Lower lobe of right lung (tissue), 2 donors: ENCODE results near the gene DIS3L2. TPM values are rescaled to one million over a fixed set of nuclear protein-coding genes. Genes with fewer than 3 reads are reported as not detected.
A peak's percentile ranks its signal among the peaks of the same experiment; 100 is the strongest.

Source experiments
- ATAC-seq, 2 donors: fragments of 200-7000 bp; cut with Tn5 transposase; one replicate each; pipeline ENCODE4 v1.9.1; 2020 to 2022; ENCODE audit warnings: mild to moderate bottlenecking in 2 of 2, moderate library complexity in 2 of 2
- DNase-seq: peaks from one replicate; pipeline ENCODE4 v3.0.0-alpha.2; 2020
- H3K27ac ChIP-seq: fragments of 200-600 bp; one replicate; pipeline ENCODE4 v1.8.0; 2022
- H3K27me3 ChIP-seq: fragments of 200-600 bp; one replicate; pipeline ENCODE4 v1.8.0; 2022; ENCODE audit warnings: low read depth
- H3K36me3 ChIP-seq: fragments of 200-600 bp; one replicate; pipeline ENCODE4 v1.8.0; 2022; ENCODE audit warnings: mild to moderate bottlenecking
- H3K4me1 ChIP-seq: fragments of 200-600 bp; one replicate; pipeline ENCODE4 v1.8.0; 2022
- H3K4me3 ChIP-seq: fragments of 200-600 bp; one replicate; pipeline ENCODE4 v1.8.0; 2022; ENCODE audit warnings: mild to moderate bottlenecking
- H3K9me3 ChIP-seq: fragments of 200-600 bp; one replicate; pipeline ENCODE4 v1.8.0; 2022
- CTCF ChIP-seq: fragments of 200-600 bp; IDR thresholded peaks from one replicate; pipeline ENCODE4 v1.8.0; 2022; ENCODE audit warnings: antibody characterized with exemption, mild to moderate bottlenecking
- intact Hi-C: fragments of 100-400 bp; cut with DNase I; formaldehyde crosslinking; loops from one replicate; pipeline ENCODE4 v1.11.0; 2022
- total RNA-seq: library from RNA; stranded (reverse); fragmentation: NEBNext Ultra II Directional; extraction: Animal tissue kit (Norgen Biotek cat#: 25700); gene quantifications from one replicate; pipeline ENCODE4 v1.2.1, GENCODE V29; 2021
- donor health status: DM: no; HTN: yes; CAD: no; lungs with severe emphysema.

DIS3L2 gene
- total RNA-seq, 1 donor from 2014 or later, result 34.4 TPM

- peaks cover 23% of the 10 kb centered on the region for H3K4me1 ChIP-seq
- DNase-seq, result no peak
- intact Hi-C loops, result no loop called here
- no peak for TF ChIP-seq CTCF
- H3K9me3 ChIP-seq, result no peaks in the 10 kb centered on the region
- H3K36me3 ChIP-seq, result no peaks in the 10 kb centered on the region
- H3K27ac ChIP-seq, result peak overlapping the region; percentile 26
- ATAC-seq, result peak; percentile 66 to 71
- no peaks in the 10 kb centered on the region for H3K27me3 ChIP-seq
- no peak overlapping the region for H3K4me3 ChIP-seq
These were observed 3.6 kb downstream of the DIS3L2 start for GRCh38 chr2:231965102-231965501.

- intact Hi-C loops, result no loop called here
- no peak for ATAC-seq
- H3K27me3 ChIP-seq, result no peaks in the 10 kb centered on the region
- H3K4me3 ChIP-seq, result no peak overlapping the region
- no peak for DNase-seq
- TF ChIP-seq CTCF, result no peak
- no peak overlapping the region for H3K27ac ChIP-seq
- H3K9me3 ChIP-seq, result no peaks in the 10 kb centered on the region
- no peaks in the 10 kb centered on the region for H3K36me3 ChIP-seq
- peaks cover 18% of the 10 kb centered on the region for H3K4me1 ChIP-seq
These were observed 5.4 kb downstream of the DIS3L2 start for GRCh38 chr2:231966886-231967285.

GRCh38 chr2:231968820-231969219 lies 7.3 kb downstream of the DIS3L2 start:
- Histone ChIP-seq H3K4me3 (no peak overlapping the region), H3K36me3 (no peaks in the 10 kb centered on the region), H3K9me3 (no peaks in the 10 kb centered on the region), H3K27me3 (no peaks in the 10 kb centered on the region), H3K4me1 (peaks cover 14% of the 10 kb centered on the region), H3K27ac (no peak overlapping the region)
- intact Hi-C loops, result no loop called here
- ATAC-seq (no peak), DNase-seq (no peak)
- TF ChIP-seq CTCF, result no peak

GRCh38 chr2:231970461-231970860 lies 8.9 kb downstream of the DIS3L2 start:
- intact Hi-C loops, result no loop called here

GRCh38 chr2:231975001-231975400 lies 13.5 kb downstream of the DIS3L2 start:
- no peak for TF ChIP-seq CTCF
- Histone ChIP-seq H3K27ac (no peak overlapping the region), H3K4me3 (no peak overlapping the region), H3K4me1 (no peaks in the 10 kb centered on the region), H3K9me3 (no peaks in the 10 kb centered on the region), H3K36me3 (no peaks in the 10 kb centered on the region), H3K27me3 (no peaks in the 10 kb centered on the region)
- no peak for ATAC-seq
- intact Hi-C loops, result no loop called here
- DNase-seq, result no peak

More at GRCh38 chr2:231970461-231970860, 8.9 kb downstream of the DIS3L2 start:
- peaks cover 9% of the 10 kb centered on the region for H3K4me1 ChIP-seq
- H3K27me3 ChIP-seq, result no peaks in the 10 kb centered on the region
- no peak for DNase-seq
- H3K9me3 ChIP-seq, result no peaks in the 10 kb centered on the region
- no peaks in the 10 kb centered on the region for H3K36me3 ChIP-seq
- H3K4me3 ChIP-seq, result no peak overlapping the region
- ATAC-seq, result no peak
- H3K27ac ChIP-seq, result no peak overlapping the region
- no peak for TF ChIP-seq CTCF

- H3K36me3 ChIP-seq, result no peaks in the 10 kb centered on the region
- no peak for DNase-seq
- no peaks in the 10 kb centered on the region for H3K4me1 ChIP-seq
- H3K27me3 ChIP-seq, result no peaks in the 10 kb centered on the region
- no peak overlapping the region for H3K4me3 ChIP-seq
- intact Hi-C loops, result no loop called here
- no peak for ATAC-seq
- TF ChIP-seq CTCF, result no peak
- no peaks in the 10 kb centered on the region for H3K9me3 ChIP-seq
- H3K27ac ChIP-seq, result no peak overlapping the region
These were observed 15.9 kb downstream of the DIS3L2 start for GRCh38 chr2:231977430-231977829.
